ENCODE measurements around the gene CDCP2.

DNA sequence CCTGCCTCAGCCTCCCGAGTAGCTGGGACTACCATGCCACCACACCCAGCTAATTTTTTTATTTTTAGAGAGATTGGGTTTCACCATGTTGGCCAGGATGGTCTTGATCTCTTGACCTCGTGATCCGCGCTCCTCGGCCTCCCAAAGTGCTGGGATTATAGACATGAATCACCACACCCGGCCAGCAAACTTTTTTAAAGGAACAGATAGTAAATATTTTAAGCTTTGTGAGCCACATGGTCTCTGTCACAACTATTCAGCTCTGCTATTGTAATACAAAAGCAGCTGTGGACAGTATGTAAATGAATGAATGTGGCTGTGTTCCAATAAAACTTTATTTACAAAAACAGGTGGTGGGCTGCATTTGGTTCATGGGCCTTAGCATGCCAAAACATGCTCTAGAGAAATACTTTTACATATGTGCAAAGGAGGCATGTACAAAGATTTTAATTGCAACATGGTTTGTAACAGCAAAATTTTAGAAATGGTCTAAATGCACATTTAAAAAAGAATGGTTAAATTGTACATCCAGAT is 47.0 kb downstream of the CDCP2 start:
- TF ChIP-seq, protein P1, sequence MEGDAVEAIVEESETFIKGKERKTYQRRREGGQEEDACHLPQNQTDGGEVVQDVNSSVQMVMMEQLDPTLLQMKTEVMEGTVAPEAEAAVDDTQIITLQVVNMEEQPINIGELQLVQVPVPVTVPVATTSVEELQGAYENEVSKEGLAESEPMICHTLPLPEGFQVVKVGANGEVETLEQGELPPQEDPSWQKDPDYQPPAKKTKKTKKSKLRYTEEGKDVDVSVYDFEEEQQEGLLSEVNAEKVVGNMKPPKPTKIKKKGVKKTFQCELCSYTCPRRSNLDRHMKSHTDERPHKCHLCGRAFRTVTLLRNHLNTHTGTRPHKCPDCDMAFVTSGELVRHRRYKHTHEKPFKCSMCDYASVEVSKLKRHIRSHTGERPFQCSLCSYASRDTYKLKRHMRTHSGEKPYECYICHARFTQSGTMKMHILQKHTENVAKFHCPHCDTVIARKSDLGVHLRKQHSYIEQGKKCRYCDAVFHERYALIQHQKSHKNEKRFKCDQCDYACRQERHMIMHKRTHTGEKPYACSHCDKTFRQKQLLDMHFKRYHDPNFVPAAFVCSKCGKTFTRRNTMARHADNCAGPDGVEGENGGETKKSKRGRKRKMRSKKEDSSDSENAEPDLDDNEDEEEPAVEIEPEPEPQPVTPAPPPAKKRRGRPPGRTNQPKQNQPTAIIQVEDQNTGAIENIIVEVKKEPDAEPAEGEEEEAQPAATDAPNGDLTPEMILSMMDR (IDR thresholded peaks at IDR 0.05), result no peak
- no peak for TF ChIP-seq POLR2AphosphoS5 (IDR thresholded peaks at IDR 0.05; ENCODE audit: low read depth, low read length)
